NCI-H82 (cell line): Measurements from ENCODE around the gene STRIT1.
"Not testable (repeated sequence)": the region's sequence is repeated elsewhere in the genome, so short reads cannot be mapped to it uniquely, and the experiment has no call there.

Experiments
- DNase-seq: peaks from one replicate; lab custom pipeline; 2025; lab: John Stamatoyannopoulos, UW

Gene STRIT1

DNA sequence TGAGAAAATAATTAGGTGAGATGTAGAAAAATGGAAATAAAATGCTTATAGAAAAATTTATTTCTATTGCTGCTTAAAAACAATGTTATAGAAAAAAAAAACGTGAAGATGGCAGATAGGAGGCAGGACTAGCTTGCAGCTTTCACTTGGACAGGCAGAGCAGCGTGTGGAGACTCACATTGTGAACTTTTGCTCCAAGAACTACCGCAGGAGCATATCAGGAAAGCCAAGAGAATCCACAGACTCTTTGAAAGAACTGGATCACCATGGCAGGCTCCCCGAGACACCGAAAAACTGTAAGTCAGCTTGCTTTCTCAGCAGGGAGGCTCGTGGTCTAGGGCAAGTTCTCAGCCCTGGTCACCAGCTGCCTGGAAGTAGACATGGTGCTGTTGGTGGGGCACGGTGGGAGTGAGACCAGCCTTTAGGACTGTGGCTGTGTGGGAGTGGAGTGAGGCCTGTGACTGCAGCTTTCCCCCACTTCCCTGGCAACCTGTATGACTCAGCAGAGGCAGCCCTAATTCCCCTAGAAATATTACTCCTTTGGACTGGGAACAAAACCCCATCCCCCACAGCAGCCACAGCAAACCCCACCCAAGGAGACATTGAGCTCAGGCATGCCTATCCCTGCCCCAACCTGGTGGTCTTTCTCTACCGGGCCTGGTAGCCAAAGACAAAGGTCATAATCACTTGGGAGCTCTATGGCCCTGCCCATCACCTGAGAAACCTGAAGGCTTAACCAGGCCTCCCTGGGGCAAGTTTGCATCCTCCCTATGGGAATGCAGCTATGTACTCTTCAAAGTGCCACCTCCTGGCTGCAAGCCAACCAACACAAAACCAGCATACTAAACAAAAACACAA is 22.8 kb downstream of the STRIT1 start:
- DNase-seq: no peak

DNA sequence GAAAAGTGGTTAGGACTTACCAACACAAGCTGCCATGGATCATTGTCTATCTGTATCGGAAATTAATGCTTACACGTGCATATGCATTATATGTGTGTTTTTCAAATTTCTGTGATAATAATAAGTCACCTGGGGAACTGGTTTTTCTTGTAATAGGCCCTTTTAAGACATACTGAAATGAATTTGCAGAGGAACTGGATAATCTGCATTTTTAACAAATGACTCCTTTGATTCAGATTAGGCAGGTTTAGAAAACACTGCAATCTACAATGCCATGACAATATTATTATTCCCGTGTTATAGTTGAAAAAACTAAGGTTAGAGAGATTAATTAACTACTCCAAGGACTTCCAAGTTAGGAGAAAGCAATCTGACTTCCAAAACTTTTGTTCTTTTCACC is 23.4 kb downstream of the STRIT1 start:
- no peak for DNase-seq

GRCh38 chr3:155262855-155263254 is 30.6 kb downstream of the STRIT1 start:
- not testable (repeated sequence) for DNase-seq

GRCh38 chr3:155262295-155262694 is 31.2 kb downstream of the STRIT1 start:
- DNase-seq: no peak

DNA sequence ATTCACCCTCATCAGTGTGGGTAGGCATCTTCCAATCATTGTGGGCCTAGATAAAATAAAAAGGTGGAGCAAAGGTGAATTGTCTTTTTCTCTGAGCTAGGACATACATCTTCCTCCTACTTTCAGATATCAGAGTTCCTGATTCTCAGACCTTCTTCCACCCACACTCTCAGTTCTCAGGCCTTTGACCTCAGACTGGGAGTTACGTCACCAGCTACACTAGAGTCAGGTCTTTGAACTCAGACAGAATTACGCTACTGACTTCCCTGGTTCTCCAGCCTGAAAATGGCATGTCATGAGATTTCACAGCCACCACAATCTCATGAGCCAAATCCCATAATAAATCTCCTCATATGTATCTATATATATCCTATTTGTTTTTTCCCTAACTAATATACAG is 39.0 kb downstream of the STRIT1 start:
- DNase-seq: no peak

DNA sequence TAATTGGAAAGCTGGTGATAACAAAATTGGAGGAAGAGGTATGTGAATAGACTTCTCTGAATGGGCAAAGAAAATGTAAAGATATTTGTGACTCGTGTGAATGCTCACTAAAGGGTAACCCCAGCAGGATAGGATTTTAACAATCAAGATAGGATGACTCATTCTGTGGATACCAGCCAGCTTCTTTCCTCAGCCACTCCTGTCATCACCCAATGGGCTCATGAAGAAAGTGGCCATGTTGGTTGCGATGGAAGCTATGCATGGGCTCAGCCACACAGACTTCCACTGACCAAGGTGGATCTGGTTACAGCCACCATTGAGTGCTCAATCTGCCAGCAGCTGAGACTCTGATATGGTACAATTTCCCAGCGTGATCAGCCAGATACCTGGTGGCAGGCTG is 40.9 kb downstream of the STRIT1 start:
- no peak for DNase-seq

- DNase-seq: no peak
Observed at GRCh38 chr3:155252021-155252420, 41.5 kb downstream of the STRIT1 start.

GRCh38 chr3:155248531-155249187 is 44.8 kb downstream of the STRIT1 start:
- no peak for DNase-seq

- DNase-seq: no peak
Observed at GRCh38 chr3:155244699-155245098, 48.8 kb downstream of the STRIT1 start.

GRCh38 chr3:155244216-155244615 is 49.3 kb downstream of the STRIT1 start:
- DNase-seq: no peak

GRCh38 chr3:155243512-155243921 is 50.0 kb downstream of the STRIT1 start:
- no peak for DNase-seq

GRCh38 chr3:155242342-155242741 is 51.1 kb downstream of the STRIT1 start:
- DNase-seq: no peak

GRCh38 chr3:155241579-155241978 is 51.9 kb downstream of the STRIT1 start:
- DNase-seq: peak; percentile 56
